HepG2 (cell line): Measurements from ENCODE around the gene RAB9A. TPM values are rescaled to one million over a fixed set of nuclear protein-coding genes. Genes with fewer than 3 reads are reported as not detected.

Source experiments
- ATAC-seq: fragments of 200-7000 bp; cut with Tn5 transposase; 3 replicates; pipeline ENCODE4 v1.9.1; 2020; ENCODE audit warnings: mild to moderate bottlenecking, moderate library complexity
- BruUV-seq: library from RNA; stranded (reverse); fragments of 400-500 nt; replicated peaks from 2 replicates; lab custom pipeline; 2021; lab: Mats Ljungman, UMichigan
- CTCF ChIA-PET: fragments of 300-600 bp; formaldehyde crosslinking; extraction: SDS; loops from one replicate; lab custom pipeline; 2021; ENCODE audit warnings: low total read pairs, inconsistent platforms, low intra/inter-chr PET ratio; lab: Yijun Ruan, JAX
- POLR2A ChIA-PET: fragments of 350-600 bp; sonication (Branson Sonifier 250); formaldehyde crosslinking; loops from one replicate; lab custom pipeline; 2020; ENCODE audit warnings: antibody characterized with exemption, inconsistent platforms; lab: Yijun Ruan, JAX
- DNase-seq: peaks from one replicate; pipeline ENCODE4 v3.0.0-alpha.2; 2015; ENCODE audit warnings: low spot score
- FAIRE-seq: peaks from 3 replicates; lab custom pipeline; 2011; peaks lifted over from hg19 to GRCh38; lab: Jason Lieb, UNC
- H2AFZ ChIP-seq: one replicate; pipeline ENCODE4 v1.6.1; 2011; ENCODE audit warnings: low read length, inconsistent platforms
- H3K27ac ChIP-seq: fragments of 300-600 bp; 3 replicates; pipeline ENCODE4 v1.8.0; 2011; ENCODE audit warnings: mixed run types, mild to moderate bottlenecking, mixed read lengths, low read length, inconsistent platforms; ENCODE audit not compliant: insufficient read depth; ENCODE audit errors: extremely low read length
- H3K27me3 ChIP-seq, 2 experiments: fragments of 200-600 bp in 1 of 2; 2 replicates in 1 of 2; 3 replicates in 1 of 2; pipeline versions ENCODE4 v1.6.0 to v1.8.0; 2011; ENCODE audit warnings: low read length in 2 of 2, mild to moderate bottlenecking in 2 of 2, moderate library complexity in 2 of 2, inconsistent platforms in 1 of 2; ENCODE audit not compliant: insufficient read depth in 2 of 2, control insufficient read depth in 1 of 2
- H3K36me3 ChIP-seq, 2 experiments: fragments of 200-600 bp in 1 of 2; replicated peaks in 1 of 2; 2 replicates in 1 of 2; 3 replicates in 1 of 2; pipeline versions ENCODE4 v1.5.1 to v1.8.0; 2011; ENCODE audit warnings: low read length in 2 of 2, inconsistent platforms in 1 of 2; ENCODE audit not compliant: insufficient read depth in 2 of 2, control insufficient read depth in 1 of 2
- H3K4me1 ChIP-seq: 2 replicates; pipeline ENCODE4 v1.5.1; 2012; ENCODE audit warnings: low read length, inconsistent platforms; ENCODE audit not compliant: insufficient read depth
- H3K4me2 ChIP-seq: 2 replicates; pipeline ENCODE4 v1.6.0; 2011; ENCODE audit warnings: low read depth, low read length, inconsistent platforms
- H3K4me3 ChIP-seq, 3 experiments: fragments of 200-600 bp in 1 of 3; sonication (generic), shearing (Covaris generic) in 1 of 3; replicated peaks in 1 of 3; 2 replicates each; pipeline ENCODE4 v1.5.1; 2011 to 2016; ENCODE audit warnings: low read length in 3 of 3, inconsistent platforms in 2 of 3, low read depth in 2 of 3, mild to moderate bottlenecking in 2 of 3, control low read depth in 1 of 3, mixed read lengths in 1 of 3; ENCODE audit not compliant: insufficient read depth in 1 of 3
- H3K79me2 ChIP-seq: one replicate; pipeline ENCODE4 v1.6.1; 2011; ENCODE audit warnings: low read length, inconsistent platforms; ENCODE audit not compliant: insufficient read depth
- H3K9ac ChIP-seq: 2 replicates; pipeline ENCODE4 v1.6.0; 2011; ENCODE audit warnings: mild to moderate bottlenecking, low read depth, low read length, inconsistent platforms; ENCODE audit not compliant: insufficient read depth
- H3K9me3 ChIP-seq: 2 replicates; pipeline ENCODE4 v1.5.1; 2012; ENCODE audit warnings: mild to moderate bottlenecking, low read length
- H4K20me1 ChIP-seq: 2 replicates; pipeline ENCODE4 v1.6.0; 2011; ENCODE audit warnings: inconsistent platforms, mild to moderate bottlenecking, low read length, moderate library complexity; ENCODE audit not compliant: insufficient read depth
- CREB1 ChIP-seq, 2 experiments: fragments of 450-650 bp in 1 of 2; IDR thresholded peaks; 2 replicates each; pipeline ENCODE4 v1.6.1; 2016 to 2017; ENCODE audit warnings: control low read depth in 1 of 2, mild to moderate bottlenecking in 1 of 2, missing compliant biosample characterization in 1 of 2, missing genetic modification characterization in 1 of 2
- NONO ChIP-seq, 2 experiments: fragments of 450-650 bp in 1 of 2; sonication (generic) in 1 of 2; formaldehyde crosslinking in 1 of 2; IDR thresholded peaks in 1 of 2; conservative IDR thresholded peaks in 1 of 2; 2 replicates each; pipeline versions ENCODE4 v1.6.1 to v1.8.0; 2017 to 2022; ENCODE audit warnings: mild to moderate bottlenecking in 1 of 2, missing genetic modification reagents in 1 of 2, moderate library complexity in 1 of 2
- XBP1 ChIP-seq: sonication (generic); formaldehyde crosslinking; IDR thresholded peaks from 2 replicates; pipeline ENCODE4 v1.5.0; 2020; ENCODE audit warnings: missing genetic modification reagents
- WGBS: methylation state at CpG from one replicate; pipeline ENCODE4 v1.1.6; 2017; ENCODE audit warnings: low lambda C conversion rate; 5-methylcytosine and 5-hydroxymethylcytosine counted together
- in situ Hi-C: cut with HindIII; loops from 2 replicates; pipeline ENCODE4 v1.10.0; 2017; ENCODE audit warnings: low pct_unique_long_range_greater_than_20kb; ENCODE audit not compliant: extremely low pct_ligation_motif_present
- intact Hi-C: fragments of 100-400 bp; cut with micrococcal nuclease; formaldehyde crosslinking; loops from one replicate; pipeline ENCODE4 v1.10.0; 2022; ENCODE audit not compliant: unreplicated experiment
- polyA plus RNA-seq, 8 experiments: library from polyadenylated mRNA; depleted of rRNA in 3 of 8; stranded (reverse) in 7 of 8; unstranded in 1 of 8; fragments of >200 nt; fragmentation: Illumina TruSeq in 4 of 8; extraction: Trizol in 4 of 8; gene quantifications; 2 replicates each; pipeline versions ENCODE4 v1.2.1 to v1.2.3, GENCODE V29; 2011 to 2016; ENCODE audit warnings: low read depth in 4 of 8, missing spikeins in 1 of 8, mixed read lengths in 1 of 8; ENCODE audit not compliant: insufficient read depth in 1 of 8
- total RNA-seq, 5 experiments: library from RNA; depleted of rRNA; stranded (reverse); fragments of >200 nt; fragmentation: Illumina TruSeq; extraction: Trizol; gene quantifications; 2 replicates each; pipeline ENCODE4 v1.2.3, GENCODE V29; 2016; ENCODE audit warnings: low read depth in 1 of 5
- TF ChIP-seq, protein P1 (sequence below): sonication (generic); formaldehyde crosslinking; IDR thresholded peaks from 2 replicates; pipeline ENCODE4 v1.5.0; 2020; ENCODE audit warnings: missing genetic modification reagents, mild to moderate bottlenecking, borderline replicate concordance
- TF ChIP-seq, protein P2 (sequence below): sonication (generic); formaldehyde crosslinking; IDR thresholded peaks from 2 replicates; pipeline ENCODE4 v1.8.0; 2022; ENCODE audit warnings: missing genetic modification reagents, low read depth, mild to moderate bottlenecking, borderline replicate concordance
- TF ChIP-seq, protein P3 (sequence below): sonication (generic); formaldehyde crosslinking; IDR thresholded peaks from 2 replicates; pipeline ENCODE4 v1.4.0; 2020; ENCODE audit warnings: mild to moderate bottlenecking, missing genetic modification reagents

RAB9A gene
- total and polyA plus RNA-seq, 2 of the 13 experiments (the other 11 are each of a cell fraction or from before 2014, with no cell fraction given) = 10.5 to 23.1 TPM

DNA sequence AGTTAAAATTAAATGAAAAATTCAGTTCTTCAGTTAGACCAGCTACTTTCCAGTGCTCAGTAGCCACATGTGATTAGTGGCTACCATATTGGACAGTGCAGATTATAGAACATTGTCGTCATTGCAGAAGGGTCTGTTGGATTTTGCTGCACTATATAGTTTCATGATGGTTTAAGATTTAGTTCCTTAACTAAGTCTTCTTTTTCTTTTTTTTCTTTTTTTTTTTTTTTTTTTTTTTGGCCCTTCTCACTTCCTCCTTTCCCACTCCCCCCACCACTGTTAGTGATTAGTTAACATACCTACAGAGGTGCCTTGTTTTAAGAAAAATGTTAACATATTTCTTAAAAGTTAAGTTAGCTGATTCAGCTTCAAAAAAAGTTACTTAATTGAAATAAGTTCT, 9.0 kb downstream of the RAB9A start:
- no TSS peak for BruUV-seq
- Histone ChIP-seq H3K27ac (no peak overlapping the region), H2AFZ (no peak overlapping the region), H3K79me2 (peaks cover 60% of the 10 kb centered on the region), H4K20me1 (0 out of 2 replicates have a peak, but pooled peaks cover under 1% of the 10 kb centered on the region), H3K4me3 (no peak overlapping the region), H3K4me2 (no peak overlapping the region), H3K27me3 (no peaks in the 10 kb centered on the region), H3K36me3 (no peaks in the 10 kb centered on the region), H3K4me1 (peaks cover 16% of the 10 kb centered on the region), H3K9ac (no peak overlapping the region), H3K9me3 (no peaks in the 10 kb centered on the region)
- CTCF ChIA-PET = no interaction called here
- ATAC-seq (no peak), FAIRE-seq (no peak), DNase-seq (no peak)
- intact Hi-C loops = no loop called here
- WGBS = 100% methylated on average over 1 of the region's 1 CpG
- TF ChIP-seq XBP1 (CRISPR knock-in tag) (no peak), NONO (IDR thresholded peaks at IDR 0.05) (no peak), NONO (CRISPR knock-in tag; conservative IDR thresholded peaks at IDR 0.05) (no peak), CREB1 (IDR thresholded peaks at IDR 0.05) (no peak), CREB1 (CRISPR knock-in tag; IDR thresholded peaks at IDR 0.05) (no peak)
- TF ChIP-seq, protein P1, sequence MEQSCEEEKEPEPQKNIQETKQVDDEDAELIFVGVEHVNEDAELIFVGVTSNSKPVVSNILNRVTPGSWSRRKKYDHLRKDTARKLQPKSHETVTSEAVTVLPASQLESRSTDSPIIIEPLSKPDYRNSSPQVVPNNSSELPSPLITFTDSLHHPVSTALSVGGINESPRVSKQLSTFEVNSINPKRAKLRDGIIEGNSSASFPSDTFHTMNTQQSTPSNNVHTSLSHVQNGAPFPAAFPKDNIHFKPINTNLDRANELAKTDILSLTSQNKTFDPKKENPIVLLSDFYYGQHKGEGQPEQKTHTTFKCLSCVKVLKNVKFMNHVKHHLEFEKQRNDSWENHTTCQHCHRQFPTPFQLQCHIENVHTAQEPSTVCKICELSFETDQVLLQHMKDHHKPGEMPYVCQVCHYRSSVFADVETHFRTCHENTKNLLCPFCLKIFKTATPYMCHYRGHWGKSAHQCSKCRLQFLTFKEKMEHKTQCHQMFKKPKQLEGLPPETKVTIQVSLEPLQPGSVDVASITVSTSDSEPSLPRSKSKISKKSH (CRISPR knock-in tag) = no peak
- TF ChIP-seq, protein P2, sequence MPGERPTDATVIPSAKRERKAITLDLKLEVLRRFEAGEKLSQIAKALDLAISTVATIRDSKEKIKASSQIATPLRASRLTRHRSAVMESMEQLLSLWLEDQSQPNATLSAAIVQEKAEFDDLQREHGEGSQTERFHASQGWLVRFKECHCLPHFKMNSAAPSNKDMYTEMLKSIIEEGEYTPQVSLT (CRISPR knock-in tag) = no peak
- TF ChIP-seq, protein P3, sequence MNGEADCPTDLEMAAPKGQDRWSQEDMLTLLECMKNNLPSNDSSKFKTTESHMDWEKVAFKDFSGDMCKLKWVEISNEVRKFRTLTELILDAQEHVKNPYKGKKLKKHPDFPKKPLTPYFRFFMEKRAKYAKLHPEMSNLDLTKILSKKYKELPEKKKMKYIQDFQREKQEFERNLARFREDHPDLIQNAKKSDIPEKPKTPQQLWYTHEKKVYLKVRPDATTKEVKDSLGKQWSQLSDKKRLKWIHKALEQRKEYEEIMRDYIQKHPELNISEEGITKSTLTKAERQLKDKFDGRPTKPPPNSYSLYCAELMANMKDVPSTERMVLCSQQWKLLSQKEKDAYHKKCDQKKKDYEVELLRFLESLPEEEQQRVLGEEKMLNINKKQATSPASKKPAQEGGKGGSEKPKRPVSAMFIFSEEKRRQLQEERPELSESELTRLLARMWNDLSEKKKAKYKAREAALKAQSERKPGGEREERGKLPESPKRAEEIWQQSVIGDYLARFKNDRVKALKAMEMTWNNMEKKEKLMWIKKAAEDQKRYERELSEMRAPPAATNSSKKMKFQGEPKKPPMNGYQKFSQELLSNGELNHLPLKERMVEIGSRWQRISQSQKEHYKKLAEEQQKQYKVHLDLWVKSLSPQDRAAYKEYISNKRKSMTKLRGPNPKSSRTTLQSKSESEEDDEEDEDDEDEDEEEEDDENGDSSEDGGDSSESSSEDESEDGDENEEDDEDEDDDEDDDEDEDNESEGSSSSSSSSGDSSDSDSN (CRISPR knock-in tag) = no peak
- in situ Hi-C loops = no loop called here
- POLR2A ChIA-PET = no interaction called here
